Immature natural killer cell (primary cell): ENCODE results near the gene B3GALNT2. TPM values are rescaled to one million over a fixed set of nuclear protein-coding genes. Genes with fewer than 3 reads are reported as not detected.

ENCODE experiments used
- DNase-seq, 3 donors: peaks; one replicate each; pipeline ENCODE4 v3.0.0; 2022; ENCODE audit warnings: mixed read lengths in 1 of 3
- H3K27ac Mint-ChIP-seq, 6 donors: one replicate each; pipeline ENCODE4 v1.8.0; 2020; ENCODE audit warnings: mixed read lengths in 6 of 6, mild to moderate bottlenecking in 5 of 6, inconsistent platforms in 4 of 6, moderate library complexity in 3 of 6
- H3K27me3 Mint-ChIP-seq, 3 donors: one replicate each; pipeline ENCODE4 v1.8.0; 2020 to 2021; ENCODE audit warnings: low read depth in 3 of 3, mild to moderate bottlenecking in 3 of 3, mixed read lengths in 3 of 3, moderate library complexity in 3 of 3, inconsistent platforms in 1 of 3
- H3K36me3 Mint-ChIP-seq, 3 donors: one replicate each; pipeline ENCODE4 v1.8.0; 2020; ENCODE audit warnings: mixed read lengths in 3 of 3, inconsistent platforms in 2 of 3, mild to moderate bottlenecking in 2 of 3
- H3K4me1 Mint-ChIP-seq, 2 donors: one replicate each; pipeline ENCODE4 v1.8.0; 2020; ENCODE audit warnings: inconsistent platforms in 2 of 2, mild to moderate bottlenecking in 2 of 2, mixed read lengths in 2 of 2, moderate library complexity in 1 of 2
- H3K4me3 Mint-ChIP-seq, 5 donors: one replicate each; pipeline ENCODE4 v1.8.0; 2020; ENCODE audit warnings: mild to moderate bottlenecking in 5 of 5, mixed read lengths in 5 of 5, inconsistent platforms in 3 of 5, moderate library complexity in 3 of 5
- H3K9me3 Mint-ChIP-seq, 6 donors: one replicate each; pipeline ENCODE4 v1.8.0; 2020; ENCODE audit warnings: mild to moderate bottlenecking in 6 of 6, mixed read lengths in 6 of 6, inconsistent platforms in 4 of 6, moderate library complexity in 3 of 6
- polyA plus RNA-seq, 3 donors: library from polyadenylated mRNA; unstranded; fragments of 300-500 nt; fragmentation: Illumina TruSeq; gene quantifications; one replicate each; pipeline ENCODE4 v1.2.3, GENCODE V29; 2021

B3GALNT2 gene
- polyA plus RNA-seq, 3 donors from 2014 or later: 4.0 to 5.2 (median 4.9) TPM

- no peak overlapping the region for H3K27ac Mint-ChIP-seq
Measured at GRCh38 chr1:235407419-235407818, 96.8 kb downstream of the B3GALNT2 start.

GRCh38 chr1:235404190-235404589 lies 100.1 kb downstream of the B3GALNT2 start:
- Mint-ChIP-seq H3K4me3 (no peak overlapping the region), H3K9me3 (no peaks in the 10 kb centered on the region), H3K27ac (no peak overlapping the region), H3K27me3 (peaks cover 0 to 2% (median 0%) of the 10 kb centered on the region in 3 donors), H3K36me3 (peaks cover 0 to 4% (median 3%) of the 10 kb centered on the region in 3 donors), H3K4me1 (peaks cover 1 to 12% of the 10 kb centered on the region in 2 donors)
- DNase-seq: no peak

More at GRCh38 chr1:235407419-235407818, 96.8 kb downstream of the B3GALNT2 start:
- no peak overlapping the region for H3K4me3 Mint-ChIP-seq
- no peaks in the 10 kb centered on the region for H3K36me3 Mint-ChIP-seq
- H3K27me3 Mint-ChIP-seq: peaks cover 0 to 8% (median 5%) of the 10 kb centered on the region in 3 donors
- H3K4me1 Mint-ChIP-seq: peaks cover 7 to 8% of the 10 kb centered on the region in 2 donors
- no peak for DNase-seq
- H3K9me3 Mint-ChIP-seq: no peaks in the 10 kb centered on the region

GRCh38 chr1:235403593-235403992 lies 100.7 kb downstream of the B3GALNT2 start:
- Mint-ChIP-seq H3K27me3 (peaks cover 0 to 2% (median 0%) of the 10 kb centered on the region in 3 donors), H3K9me3 (no peaks in the 10 kb centered on the region), H3K4me3 (no peak overlapping the region), H3K36me3 (peaks cover 0 to 4% (median 3%) of the 10 kb centered on the region in 3 donors), H3K4me1 (peaks cover 1 to 12% of the 10 kb centered on the region in 2 donors), H3K27ac (no peak overlapping the region)
- DNase-seq: no peak

- Mint-ChIP-seq H3K9me3 (no peaks in the 10 kb centered on the region), H3K4me1 (peaks cover 3 to 6% of the 10 kb centered on the region in 2 donors), H3K36me3 (peaks cover 0 to 4% (median 3%) of the 10 kb centered on the region in 3 donors), H3K4me3 (no peak overlapping the region), H3K27ac (no peak overlapping the region), H3K27me3 (peaks cover 0 to 2% (median 0%) of the 10 kb centered on the region in 3 donors)
- no peak for DNase-seq
Measured at GRCh38 chr1:235402457-235403200, 101.6 kb downstream of the B3GALNT2 start.

GRCh38 chr1:235401251-235401650 lies 103.0 kb downstream of the B3GALNT2 start:
- no peaks in the 10 kb centered on the region for H3K9me3 Mint-ChIP-seq
- peaks cover 0 to 2% (median 0%) of the 10 kb centered on the region in 3 donors for H3K27me3 Mint-ChIP-seq
- peaks cover 3 to 6% of the 10 kb centered on the region in 2 donors for H3K4me1 Mint-ChIP-seq
- no peak for DNase-seq
- H3K36me3 Mint-ChIP-seq: peaks cover 0 to 4% (median 3%) of the 10 kb centered on the region in 3 donors
- no peak overlapping the region for H3K4me3 Mint-ChIP-seq
- H3K27ac Mint-ChIP-seq: peak overlapping the region in 1 of 6 donors; percentile 34

Other genes with a start within 250 kb of the B3GALNT2 start
- 10 to 100 TPM; 28.3 to 77.9 (median 34.2) TPM for gene ARID4B, start 176.3 kb downstream of the B3GALNT2 start, polyA plus RNA-seq
- 10 to 100 TPM; 38.8 to 60.1 (median 50.5) TPM for gene GGPS1, start 175.9 kb downstream of the B3GALNT2 start, polyA plus RNA-seq
- gene TBCE, start 137.0 kb downstream of the B3GALNT2 start, polyA plus RNA-seq: 10 to 100 TPM in 2 of 3 donors, 1 to 10 TPM in 1; 6.0 to 21.1 (median 16.5) TPM
- gene GNG4, start 145.3 kb upstream of the B3GALNT2 start, polyA plus RNA-seq: not detected